Stimulated activated naive B cell treated with anti-CD40 and anti-IgM and Interleukin-4, amounts not matched to agents 10 μg/mL and 1 μg/mL and 100 μg/mL, for 72 hours (primary cell): Measurements from ENCODE around the gene CNNM2.

Experiments used
- ATAC-seq, 2 donors: fragments of 150-1000 bp; cut with Tn5 transposase; replicated peaks; 2 replicates each; pipeline ENCODE4 v1.10.0; 2021; ENCODE audit warnings: moderate library complexity in 1 of 2
- DNase-seq: peaks from one replicate; pipeline ENCODE4 v3.0.0; 2021
- H3K27ac Mint-ChIP-seq: one replicate; pipeline ENCODE4 v1.8.0; 2022; ENCODE audit warnings: mild to moderate bottlenecking, mixed read lengths
- H3K27me3 Mint-ChIP-seq, 2 donors: one replicate each; pipeline ENCODE4 v1.8.0; 2022; ENCODE audit warnings: mixed read lengths in 2 of 2
- H3K36me3 Mint-ChIP-seq, 2 donors: one replicate each; pipeline ENCODE4 v1.8.0; 2022; ENCODE audit warnings: mixed read lengths in 2 of 2, mild to moderate bottlenecking in 1 of 2
- H3K4me1 Mint-ChIP-seq, 2 donors: one replicate each; pipeline ENCODE4 v1.8.0; 2022; ENCODE audit warnings: mixed read lengths in 2 of 2, mild to moderate bottlenecking in 1 of 2
- H3K4me3 Mint-ChIP-seq, 2 donors: one replicate each; pipeline ENCODE4 v1.8.0; 2022; ENCODE audit warnings: mild to moderate bottlenecking in 2 of 2, mixed read lengths in 2 of 2, moderate library complexity in 1 of 2
- H3K9me3 Mint-ChIP-seq, 2 donors: one replicate each; pipeline ENCODE4 v1.8.0; 2022; ENCODE audit warnings: mixed read lengths in 2 of 2, mild to moderate bottlenecking in 1 of 2

Gene CNNM2

GRCh38 chr10:103072891-103073290, 154.8 kb downstream of the CNNM2 start:
- H3K27me3 Mint-ChIP-seq = no peaks in the 10 kb centered on the region
- no peak for DNase-seq
- no peak for ATAC-seq
- H3K27ac Mint-ChIP-seq = no peak overlapping the region
- peaks cover 10 to 25% of the 10 kb centered on the region in 2 donors for H3K36me3 Mint-ChIP-seq
- no peak overlapping the region for H3K4me3 Mint-ChIP-seq
- no peaks in the 10 kb centered on the region for H3K9me3 Mint-ChIP-seq
- peaks cover 28 to 29% of the 10 kb centered on the region in 2 donors for H3K4me1 Mint-ChIP-seq

GRCh38 chr10:103077020-103077419, 158.9 kb downstream of the CNNM2 start:
- no peaks in the 10 kb centered on the region for H3K27me3 Mint-ChIP-seq
- H3K4me3 Mint-ChIP-seq = no peak overlapping the region
- no peak for DNase-seq
- peaks cover 16 to 27% of the 10 kb centered on the region in 2 donors for H3K36me3 Mint-ChIP-seq
- H3K27ac Mint-ChIP-seq = no peak overlapping the region
- ATAC-seq = no peak
- no peaks in the 10 kb centered on the region for H3K9me3 Mint-ChIP-seq
- H3K4me1 Mint-ChIP-seq = peaks cover 0 to 2% of the 10 kb centered on the region in 2 donors

- no peak for ATAC-seq
- Mint-ChIP-seq H3K27ac (no peak overlapping the region), H3K9me3 (no peaks in the 10 kb centered on the region), H3K36me3 (peaks cover 18 to 27% of the 10 kb centered on the region in 2 donors), H3K4me1 (peaks cover 0 to 2% of the 10 kb centered on the region in 2 donors), H3K27me3 (no peaks in the 10 kb centered on the region), H3K4me3 (no peak overlapping the region)
- no peak for DNase-seq
Observed at GRCh38 chr10:103077491-103078308, 159.6 kb downstream of the CNNM2 start.

- H3K9me3 Mint-ChIP-seq = no peaks in the 10 kb centered on the region
- H3K27me3 Mint-ChIP-seq = no peaks in the 10 kb centered on the region
- H3K4me1 Mint-ChIP-seq = peaks cover 0 to 2% of the 10 kb centered on the region in 2 donors
Observed at GRCh38 chr10:103078309-103078615, 160.2 kb downstream of the CNNM2 start.

GRCh38 chr10:103078676-103079075, 160.6 kb downstream of the CNNM2 start:
- peak overlapping the region; percentile 15 for H3K27ac Mint-ChIP-seq
- no peaks in the 10 kb centered on the region for H3K27me3 Mint-ChIP-seq
- no peak for ATAC-seq

More at GRCh38 chr10:103078309-103078615, 160.2 kb downstream of the CNNM2 start:
- H3K36me3 Mint-ChIP-seq = peaks cover 22 to 28% of the 10 kb centered on the region in 2 donors
- H3K4me3 Mint-ChIP-seq = no peak overlapping the region
- ATAC-seq = no peak
- H3K27ac Mint-ChIP-seq = peak overlapping the region; percentile 15
- no peak for DNase-seq

GRCh38 chr10:103079100-103079499, 161.0 kb downstream of the CNNM2 start:
- no peak for DNase-seq

More at GRCh38 chr10:103078676-103079075, 160.6 kb downstream of the CNNM2 start:
- Mint-ChIP-seq H3K36me3 (peaks cover 24 to 31% of the 10 kb centered on the region in 2 donors), H3K9me3 (no peaks in the 10 kb centered on the region), H3K4me1 (peaks cover 0 to 2% of the 10 kb centered on the region in 2 donors), H3K4me3 (no peak overlapping the region)
- no peak for DNase-seq

GRCh38 chr10:103079946-103080345, 161.9 kb downstream of the CNNM2 start:
- Mint-ChIP-seq H3K27ac (no peak overlapping the region), H3K27me3 (no peaks in the 10 kb centered on the region), H3K9me3 (no peaks in the 10 kb centered on the region), H3K36me3 (peaks cover 24 to 33% of the 10 kb centered on the region in 2 donors), H3K4me1 (peaks cover 0 to 2% of the 10 kb centered on the region in 2 donors), H3K4me3 (no peak overlapping the region)
- no peak for ATAC-seq
- no peak for DNase-seq

More at GRCh38 chr10:103079100-103079499, 161.0 kb downstream of the CNNM2 start:
- H3K36me3 Mint-ChIP-seq = peaks cover 24 to 35% of the 10 kb centered on the region in 2 donors
- peaks cover 0 to 2% of the 10 kb centered on the region in 2 donors for H3K4me1 Mint-ChIP-seq
- no peak overlapping the region for H3K27ac Mint-ChIP-seq
- ATAC-seq = no peak
- no peaks in the 10 kb centered on the region for H3K27me3 Mint-ChIP-seq
- H3K4me3 Mint-ChIP-seq = no peak overlapping the region
- H3K9me3 Mint-ChIP-seq = no peaks in the 10 kb centered on the region

GRCh38 chr10:103080891-103081581, 162.9 kb downstream of the CNNM2 start:
- no peak overlapping the region for H3K4me3 Mint-ChIP-seq
- no peaks in the 10 kb centered on the region for H3K27me3 Mint-ChIP-seq
- H3K9me3 Mint-ChIP-seq = no peaks in the 10 kb centered on the region
- ATAC-seq = peak; percentile 25 to 66
- peak overlapping the region; percentile 7 for H3K27ac Mint-ChIP-seq
- peaks cover 0 to 2% of the 10 kb centered on the region in 2 donors for H3K4me1 Mint-ChIP-seq
- no peak for DNase-seq
- H3K36me3 Mint-ChIP-seq = peaks cover 24 to 37% of the 10 kb centered on the region in 2 donors

- no peak for ATAC-seq
- Mint-ChIP-seq H3K4me3 (no peak overlapping the region), H3K4me1 (peaks cover 0 to 2% of the 10 kb centered on the region in 2 donors), H3K27me3 (no peaks in the 10 kb centered on the region), H3K36me3 (peaks cover 17 to 23% of the 10 kb centered on the region in 2 donors), H3K27ac (no peak overlapping the region), H3K9me3 (no peaks in the 10 kb centered on the region)
- no peak for DNase-seq
Observed at GRCh38 chr10:103082683-103083082, 164.6 kb downstream of the CNNM2 start.

- peaks cover 0 to 2% of the 10 kb centered on the region in 2 donors for H3K4me1 Mint-ChIP-seq
- H3K27me3 Mint-ChIP-seq = no peaks in the 10 kb centered on the region
- H3K4me3 Mint-ChIP-seq = no peak overlapping the region
- DNase-seq (no peak), ATAC-seq (no peak)
- H3K36me3 Mint-ChIP-seq = peaks cover 11 to 26% of the 10 kb centered on the region in 2 donors
- H3K27ac Mint-ChIP-seq = no peak overlapping the region
- no peaks in the 10 kb centered on the region for H3K9me3 Mint-ChIP-seq
Observed at GRCh38 chr10:103083266-103083976, 165.3 kb downstream of the CNNM2 start.

- no peaks in the 10 kb centered on the region for H3K9me3 Mint-ChIP-seq
- H3K36me3 Mint-ChIP-seq = peaks cover 9 to 28% of the 10 kb centered on the region in 2 donors
- DNase-seq = no peak
- H3K4me3 Mint-ChIP-seq = no peak overlapping the region
- ATAC-seq = no peak
- no peak overlapping the region for H3K27ac Mint-ChIP-seq
- H3K4me1 Mint-ChIP-seq = peaks cover 0 to 2% of the 10 kb centered on the region in 2 donors
- H3K27me3 Mint-ChIP-seq = no peaks in the 10 kb centered on the region
Observed at GRCh38 chr10:103083977-103084320, 165.9 kb downstream of the CNNM2 start.

- Mint-ChIP-seq H3K27me3 (no peaks in the 10 kb centered on the region), H3K27ac (no peak overlapping the region), H3K4me1 (no peaks in the 10 kb centered on the region), H3K9me3 (no peaks in the 10 kb centered on the region), H3K36me3 (peaks cover 26 to 45% of the 10 kb centered on the region in 2 donors), H3K4me3 (no peak overlapping the region)
- ATAC-seq = no peak
- no peak for DNase-seq
Observed at GRCh38 chr10:103086261-103086660, 168.2 kb downstream of the CNNM2 start.

- Mint-ChIP-seq H3K36me3 (peaks cover 29 to 47% of the 10 kb centered on the region in 2 donors), H3K27ac (no peak overlapping the region), H3K27me3 (no peaks in the 10 kb centered on the region), H3K9me3 (no peaks in the 10 kb centered on the region), H3K4me3 (no peak overlapping the region), H3K4me1 (no peaks in the 10 kb centered on the region)
- ATAC-seq (no peak), DNase-seq (no peak)
Observed at GRCh38 chr10:103086799-103087198, 168.7 kb downstream of the CNNM2 start.

GRCh38 chr10:103089493-103089892, 171.4 kb downstream of the CNNM2 start:
- Mint-ChIP-seq H3K27ac (peak overlapping the region; percentile 25), H3K36me3 (peaks cover 27 to 57% of the 10 kb centered on the region in 2 donors), H3K27me3 (no peaks in the 10 kb centered on the region), H3K9me3 (no peaks in the 10 kb centered on the region), H3K4me1 (no peaks in the 10 kb centered on the region), H3K4me3 (no peak overlapping the region)
- ATAC-seq (no peak), DNase-seq (no peak)
